Hepatocyte (in vitro differentiated cells): ENCODE data around the gene DIAPH2.

Experiments
- CTCF ChIP-seq: fragments of 200-600 bp; sonication (generic); IDR thresholded peaks from 2 replicates; pipeline ENCODE4 v1.5.1; 2016; ENCODE audit warnings: antibody characterized with exemption, mild to moderate bottlenecking; ENCODE audit not compliant: poor library complexity
- EZH2 ChIP-seq: fragments of 200-600 bp; sonication (generic); IDR thresholded peaks from 2 replicates; pipeline ENCODE4 v1.6.1; 2016; ENCODE audit warnings: antibody characterized with exemption, mild to moderate bottlenecking, borderline replicate concordance

GRCh38 chrX:96906741-96907140 lies 222.1 kb downstream of the DIAPH2 start:
- TF ChIP-seq CTCF (no peak), EZH2 (no peak)
